Measurements from ENCODE around the gene BFSP2. TPM values are rescaled to one million over a fixed set of nuclear protein-coding genes. Genes with fewer than 3 reads are reported as not detected.

BFSP2 gene
- total and polyA plus RNA-seq, 3 donors from 2014 or later: not detected

GRCh38 chr3:133428552-133428951, 28.7 kb downstream of the BFSP2 start:
- Histone ChIP-seq H3K4me1 (no peaks in the 10 kb centered on the region), H3K27ac (no peak overlapping the region), H3K9me3 (no peaks in the 10 kb centered on the region), H3K27me3 (no peaks in the 10 kb centered on the region), H3K36me3 (ENCODE audit: low read depth, missing control alignments) (no peaks in the 10 kb centered on the region), H3K4me3 (no peak overlapping the region)
- 73 to 80% methylated on average over 12 of the region's 12 CpGs for WGBS, 2 donors
- TF ChIP-seq POLR2A (IDR thresholded peaks at IDR 0.05) (no peak), CTCF (IDR thresholded peaks at IDR 0.05) (no peak)
- no peak for DNase-seq
- intact Hi-C loops (cut with DNase I; ENCODE audit: low total_unique reads): loop anchor here (5.0 kb wide), 1 partner anchor 696 kb away; no protein-coding TSS in a partner anchor

- Histone ChIP-seq H3K27me3 (no peaks in the 10 kb centered on the region), H3K9me3 (no peaks in the 10 kb centered on the region), H3K36me3 (ENCODE audit: low read depth, missing control alignments) (no peaks in the 10 kb centered on the region), H3K27ac (no peak overlapping the region), H3K4me3 (no peak overlapping the region), H3K4me1 (no peaks in the 10 kb centered on the region)
- intact Hi-C loops (cut with DNase I; ENCODE audit: low total_unique reads): loop anchor here (5.0 kb wide), 1 partner anchor 697 kb away; no protein-coding TSS in a partner anchor
- no peak for TF ChIP-seq POLR2A (IDR thresholded peaks at IDR 0.05)
- TF ChIP-seq CTCF (IDR thresholded peaks at IDR 0.05): no peak
- DNase-seq: no peak
Measured at GRCh38 chr3:133429063-133429462, 29.2 kb downstream of the BFSP2 start.

- Histone ChIP-seq H3K36me3 (ENCODE audit: low read depth, missing control alignments) (no peaks in the 10 kb centered on the region), H3K27ac (no peak overlapping the region), H3K27me3 (no peaks in the 10 kb centered on the region), H3K4me1 (no peaks in the 10 kb centered on the region), H3K9me3 (no peaks in the 10 kb centered on the region), H3K4me3 (no peak overlapping the region)
- no peak for DNase-seq
- 92 to 98% methylated on average over 2 of the region's 2 CpGs for WGBS, 2 donors
- intact Hi-C loops (cut with DNase I; ENCODE audit: low total_unique reads): no loop called here
- no peak for TF ChIP-seq CTCF (IDR thresholded peaks at IDR 0.05)
- TF ChIP-seq POLR2A (IDR thresholded peaks at IDR 0.05): no peak
Measured at GRCh38 chr3:133439563-133439962, 39.7 kb downstream of the BFSP2 start.

GRCh38 chr3:133440652-133441051, 40.8 kb downstream of the BFSP2 start:
- H3K9me3 ChIP-seq: no peaks in the 10 kb centered on the region
- intact Hi-C loops (cut with DNase I; ENCODE audit: low total_unique reads): no loop called here
- H3K27ac ChIP-seq: no peak overlapping the region

More at GRCh38 chr3:133440652-133441051, 40.8 kb downstream of the BFSP2 start:
- 91 to 95% methylated on average over 2 of the region's 2 CpGs for WGBS, 2 donors
- no peaks in the 10 kb centered on the region for H3K27me3 ChIP-seq
- DNase-seq: no peak
- TF ChIP-seq POLR2A (IDR thresholded peaks at IDR 0.05) (no peak), CTCF (IDR thresholded peaks at IDR 0.05) (no peak)
- no peaks in the 10 kb centered on the region for H3K36me3 ChIP-seq (ENCODE audit: low read depth, missing control alignments)
- H3K4me1 ChIP-seq: no peaks in the 10 kb centered on the region
- no peak overlapping the region for H3K4me3 ChIP-seq
